ENCODE measurements around the gene FARP1.

Gene FARP1

GRCh38 chr13:98175043-98175442 is 32.1 kb downstream of the FARP1 start:
- no peak for DNase-seq (ENCODE audit: low read depth in 3 of 3)

DNA sequence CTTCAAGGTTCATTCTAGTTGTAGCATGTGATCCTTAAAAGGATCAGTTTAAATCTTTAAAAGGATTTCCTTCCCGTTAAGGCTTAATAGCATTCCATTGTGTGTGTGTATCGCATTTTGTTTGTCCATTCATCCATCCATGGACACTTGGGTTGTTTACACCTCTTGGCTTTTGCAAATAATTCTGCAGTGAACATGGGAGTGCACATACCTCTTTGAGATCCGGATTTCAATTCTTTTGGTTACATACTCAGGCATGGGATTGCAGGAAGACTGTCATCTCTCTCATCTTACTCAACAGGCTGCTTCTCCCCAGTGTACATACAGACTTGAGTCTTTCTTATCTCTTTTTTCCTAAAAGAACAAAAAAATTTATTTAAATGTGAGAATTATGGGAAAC is 32.9 kb downstream of the FARP1 start:
- no peak for DNase-seq (ENCODE audit: low read depth in 3 of 3)

GRCh38 chr13:98176777-98177608 is 34.1 kb downstream of the FARP1 start, which contains the start of gene RNF113B:
TSS of gene RNF113B (minus strand) at chr13:98177269. CDS start at chr13:98177236, 33 bp downstream.
- DNase-seq (ENCODE audit: low read depth in 3 of 3) = no peak

DNA sequence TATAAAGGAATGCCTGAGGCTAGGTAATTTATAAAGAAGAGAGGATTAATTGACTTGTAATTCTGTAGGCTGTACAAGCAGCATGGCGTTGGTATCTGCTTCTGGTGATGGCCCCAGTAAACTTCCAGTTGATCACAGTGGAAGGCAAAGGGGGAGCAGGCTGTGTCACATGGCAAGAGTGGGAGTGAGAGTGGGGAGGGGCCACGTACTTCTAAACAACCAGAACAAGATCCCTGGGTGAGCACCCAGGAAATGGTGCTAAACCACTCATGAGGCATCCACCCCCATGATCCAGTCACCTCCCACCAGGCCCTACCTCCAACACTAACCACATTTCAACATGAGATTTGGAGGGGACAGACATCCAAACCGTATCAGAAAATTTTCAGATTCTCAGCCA is 37.2 kb downstream of the FARP1 start:
- DNase-seq (ENCODE audit: low read depth in 3 of 3) = no peak

DNA sequence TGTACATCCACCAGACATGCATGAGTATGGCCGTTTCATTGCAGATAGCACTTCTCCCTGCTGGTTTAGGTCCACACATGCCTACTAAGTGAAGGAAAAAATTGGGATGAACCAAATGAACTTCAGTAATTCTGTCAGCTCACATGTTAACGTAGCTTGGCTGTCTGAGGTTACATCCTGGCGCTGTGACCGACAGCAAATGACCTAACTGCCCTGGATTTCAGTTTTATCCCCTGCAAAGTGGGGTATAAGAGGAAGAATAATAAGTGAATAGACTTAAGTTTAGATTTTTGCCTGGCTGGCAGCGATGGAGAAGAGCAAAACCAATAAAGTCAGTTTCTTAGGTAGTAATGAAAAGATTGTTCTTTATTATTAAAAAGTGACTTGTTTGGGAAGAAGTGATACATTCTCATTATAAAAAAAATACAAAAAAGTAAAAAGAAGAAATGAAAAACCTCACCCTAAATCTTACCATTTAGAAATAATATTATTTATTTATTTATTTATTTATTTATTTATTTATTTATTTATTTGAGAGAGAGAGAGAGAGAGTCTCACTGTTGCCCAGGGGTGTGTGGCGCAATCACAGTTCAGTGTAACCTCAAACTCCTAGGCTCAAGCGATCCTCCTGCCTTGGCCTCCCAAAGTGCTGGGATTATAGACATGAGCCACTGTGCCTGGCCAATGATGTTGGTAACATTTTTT is 38.4 kb downstream of the FARP1 start:
- no peak for DNase-seq (ENCODE audit: low read depth in 3 of 3)

GRCh38 chr13:98182153-98182552 is 39.3 kb downstream of the FARP1 start:
- DNase-seq (ENCODE audit: low read depth in 3 of 3) = no peak

- DNase-seq (ENCODE audit: low read depth in 3 of 3) = no peak
These were observed 39.7 kb downstream of the FARP1 start for GRCh38 chr13:98182589-98182988.

GRCh38 chr13:98184792-98185191 is 41.9 kb downstream of the FARP1 start:
- no peak for DNase-seq (ENCODE audit: low read depth in 3 of 3)

GRCh38 chr13:98187155-98187964 is 44.5 kb downstream of the FARP1 start:
- no peak for DNase-seq (ENCODE audit: low read depth in 3 of 3)

DNA sequence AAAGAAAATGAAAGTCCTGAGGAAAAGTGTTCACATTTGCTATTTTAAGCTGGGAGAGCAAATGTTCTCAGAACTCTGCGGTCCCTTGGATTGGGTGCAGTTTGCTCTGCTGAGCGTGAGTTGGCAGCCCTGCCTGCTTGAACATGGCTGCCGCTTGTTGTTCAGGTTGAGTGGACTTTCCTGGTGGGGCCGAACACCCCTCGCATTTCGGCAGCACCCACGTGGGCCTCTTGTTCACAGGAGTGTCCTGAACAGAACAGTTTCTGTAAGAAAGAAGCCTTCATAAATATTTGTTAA is 45.0 kb downstream of the FARP1 start:
- no peak for DNase-seq (ENCODE audit: low read depth in 3 of 3)

GRCh38 chr13:98188544-98189166 is 45.8 kb downstream of the FARP1 start:
- no peak for DNase-seq (ENCODE audit: low read depth in 3 of 3)

DNA sequence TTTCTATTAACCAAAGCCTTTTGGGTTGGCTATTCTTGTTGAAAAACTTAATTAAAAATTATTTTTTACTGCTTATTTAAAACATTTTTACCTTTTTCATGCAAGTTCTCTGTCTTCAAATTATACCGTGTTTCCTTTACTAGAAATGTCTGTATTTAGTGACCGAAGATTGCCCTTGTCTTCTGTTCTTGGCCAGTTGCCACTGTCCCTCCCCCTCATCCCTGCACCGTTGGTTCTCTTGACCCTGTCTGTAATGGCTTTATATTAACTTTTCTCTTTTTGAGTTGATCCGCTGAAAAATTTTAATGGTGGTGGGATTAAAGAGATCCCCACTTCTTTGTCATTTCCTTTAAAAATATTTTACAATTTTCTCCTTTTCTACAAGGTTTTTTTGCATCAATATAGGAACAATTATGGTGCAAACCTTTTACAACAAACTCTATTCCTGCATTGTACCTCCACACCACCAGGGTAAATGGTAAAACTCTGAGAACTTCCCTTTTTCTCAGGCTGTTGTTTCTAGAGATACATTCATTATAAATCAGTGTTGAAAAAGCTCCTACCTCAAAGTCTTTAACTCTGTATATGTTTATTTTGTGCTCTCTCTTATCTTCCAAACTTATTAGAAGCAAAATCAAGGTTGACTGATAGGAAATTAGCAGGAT is 47.1 kb downstream of the FARP1 start:
- no peak for DNase-seq (ENCODE audit: low read depth in 3 of 3)

DNA sequence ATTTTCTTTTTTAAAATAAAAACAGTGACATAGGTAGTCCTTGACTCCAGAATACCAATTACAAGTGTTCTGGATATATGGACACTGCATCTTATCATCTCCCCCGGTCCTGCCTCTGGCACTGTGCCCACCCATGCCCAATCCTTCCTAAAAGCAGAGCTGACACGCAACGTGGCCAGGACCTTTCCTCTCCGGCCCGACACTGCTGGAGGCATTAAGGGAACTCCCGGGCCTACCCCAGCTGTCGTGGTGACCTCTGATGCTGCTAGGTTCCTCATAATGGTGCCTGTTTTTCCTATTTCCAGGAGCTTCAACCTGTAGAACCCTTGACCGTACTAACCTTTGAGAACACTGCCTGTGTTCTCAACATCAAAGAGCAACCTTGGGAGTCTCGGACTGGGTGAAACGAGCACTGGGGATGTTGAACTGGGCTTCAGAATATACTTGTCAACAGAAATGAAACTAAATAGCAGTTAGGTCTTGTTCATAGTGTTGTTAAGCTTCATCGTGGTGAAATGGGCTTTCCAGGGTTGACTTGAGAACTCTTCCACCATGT is 48.1 kb downstream of the FARP1 start:
- DNase-seq (ENCODE audit: low read depth in 3 of 3) = no peak

DNA sequence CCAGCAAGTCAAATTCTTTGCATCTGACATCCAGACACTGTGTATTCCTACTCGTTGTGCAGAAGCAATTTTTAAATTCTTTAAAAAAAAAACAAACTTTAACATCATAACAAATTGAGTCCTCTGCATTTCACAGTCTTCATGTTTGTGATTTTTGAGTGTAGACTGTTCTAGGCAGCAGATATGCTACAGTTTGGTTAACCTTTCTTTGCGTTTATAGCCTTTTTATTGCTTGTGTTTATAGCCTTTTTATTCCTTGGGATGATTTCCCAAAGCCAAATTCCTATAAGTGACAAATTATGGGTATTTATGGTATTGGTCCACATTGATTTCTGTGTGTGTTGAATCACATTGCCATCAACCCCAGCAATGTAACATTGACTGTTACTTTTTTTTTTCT is 49.1 kb downstream of the FARP1 start:
- no peak for DNase-seq (ENCODE audit: low read depth in 3 of 3)

DNA sequence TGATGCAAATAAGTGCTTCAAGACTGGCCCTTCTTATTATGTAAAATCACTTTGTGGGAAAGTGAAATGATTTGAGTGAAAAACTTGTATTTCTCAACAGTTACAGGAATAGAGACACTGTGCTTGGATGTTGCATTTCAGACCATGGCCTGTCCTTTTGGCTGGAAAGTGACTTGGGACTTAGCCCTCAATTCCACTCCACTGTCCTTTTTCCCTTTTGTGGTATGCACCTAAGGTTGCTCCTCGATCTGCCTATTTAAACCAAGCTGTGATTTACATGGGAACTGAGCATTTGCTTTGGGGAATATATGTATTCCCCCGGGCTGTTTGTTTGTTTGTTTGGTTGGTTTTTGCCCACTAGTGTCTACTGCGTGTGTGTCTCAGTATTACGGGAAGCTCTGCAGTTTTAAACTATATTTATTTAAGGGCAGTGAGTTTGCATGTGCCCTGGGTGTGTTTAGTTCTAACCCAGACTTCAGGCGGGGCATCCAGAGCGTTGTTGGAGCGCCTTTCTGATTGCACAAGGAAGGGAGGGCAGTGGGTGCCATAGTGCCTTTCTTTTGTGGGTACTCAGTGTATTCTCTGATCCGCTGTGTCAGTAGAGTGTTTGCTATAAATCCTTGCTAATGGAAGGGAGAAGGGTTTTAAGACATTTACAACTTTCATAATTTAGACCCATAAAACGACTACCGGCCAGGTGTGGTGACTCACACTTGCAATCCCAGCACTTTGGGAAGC is 52.3 kb downstream of the FARP1 start:
- no peak for DNase-seq (ENCODE audit: low read depth in 3 of 3)

GRCh38 chr13:98198683-98199082 is 55.8 kb downstream of the FARP1 start:
- DNase-seq (ENCODE audit: low read depth in 3 of 3) = no peak

DNA sequence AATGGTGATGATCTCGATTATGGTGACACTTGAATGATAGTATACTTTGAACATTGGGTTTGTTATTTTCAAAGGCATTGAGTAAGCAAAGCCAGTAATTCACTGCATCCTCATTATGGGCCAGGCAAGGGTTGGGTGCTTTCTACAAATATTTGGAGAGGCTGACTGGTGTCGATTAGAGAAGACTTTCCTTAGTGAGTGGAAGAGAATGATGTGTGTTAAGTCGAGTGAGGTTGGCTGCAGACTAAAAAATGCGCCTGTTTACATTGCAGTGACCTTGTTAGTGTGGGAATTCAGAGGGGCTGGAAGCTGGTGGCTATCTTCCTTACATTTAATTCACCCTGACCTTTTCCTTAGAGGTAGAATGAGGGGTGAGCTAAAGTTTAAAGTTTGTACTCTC is 56.6 kb downstream of the FARP1 start:
- DNase-seq (ENCODE audit: low read depth in 3 of 3) = no peak

DNA sequence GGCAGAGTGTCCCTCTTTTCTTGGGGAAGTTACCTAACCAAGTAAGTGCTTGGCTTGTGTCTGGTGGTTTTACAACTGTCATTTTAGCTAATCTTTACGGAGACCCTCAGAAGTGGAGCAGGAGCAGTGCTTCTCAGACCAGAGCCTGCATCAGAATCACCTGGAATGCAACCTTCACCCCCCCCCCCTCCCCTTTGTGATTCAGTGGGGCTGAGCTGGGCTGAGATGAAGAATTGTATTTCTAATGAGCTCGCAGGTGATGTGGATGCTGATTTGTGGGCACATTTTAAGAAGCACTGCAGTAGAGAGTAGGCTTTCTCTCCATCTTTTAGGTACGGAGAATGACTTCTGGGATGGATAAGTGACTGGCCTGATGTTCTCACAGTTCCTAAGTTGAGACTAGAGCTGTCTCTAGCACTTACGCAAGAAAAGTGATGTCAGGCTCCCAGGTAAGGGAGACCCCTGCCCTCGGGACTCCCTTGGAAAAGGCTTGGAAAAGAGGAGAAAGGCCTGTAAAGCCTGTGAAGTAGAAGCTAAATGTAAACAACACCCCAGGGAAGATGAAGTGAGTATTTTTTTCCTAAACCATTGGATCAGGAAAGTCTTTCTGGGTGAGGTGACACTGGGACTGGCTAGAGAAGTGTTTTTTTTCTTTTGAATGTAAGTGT is 57.5 kb downstream of the FARP1 start:
- no peak for DNase-seq (ENCODE audit: low read depth in 3 of 3)

DNA sequence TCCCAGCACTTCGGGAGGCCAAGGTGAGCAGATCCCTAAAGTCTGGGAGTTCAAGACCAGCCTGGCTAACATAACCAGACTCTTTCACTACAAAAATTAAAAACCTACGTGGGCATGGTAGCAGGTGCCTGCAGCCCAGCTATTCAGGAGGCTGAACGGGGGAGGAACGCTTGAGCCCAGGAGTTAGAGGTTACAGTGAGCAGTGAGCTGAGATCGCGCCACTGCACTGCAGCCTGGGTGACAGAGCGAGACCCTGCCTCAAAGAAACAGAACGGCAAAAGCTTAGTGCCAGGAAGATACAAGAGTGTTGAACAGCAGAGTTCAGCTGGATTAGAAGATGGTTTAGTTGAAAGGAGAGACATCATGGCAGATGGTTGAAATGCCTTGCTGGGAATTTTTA is 58.3 kb downstream of the FARP1 start:
- DNase-seq (ENCODE audit: low read depth in 3 of 3) = no peak

DNA sequence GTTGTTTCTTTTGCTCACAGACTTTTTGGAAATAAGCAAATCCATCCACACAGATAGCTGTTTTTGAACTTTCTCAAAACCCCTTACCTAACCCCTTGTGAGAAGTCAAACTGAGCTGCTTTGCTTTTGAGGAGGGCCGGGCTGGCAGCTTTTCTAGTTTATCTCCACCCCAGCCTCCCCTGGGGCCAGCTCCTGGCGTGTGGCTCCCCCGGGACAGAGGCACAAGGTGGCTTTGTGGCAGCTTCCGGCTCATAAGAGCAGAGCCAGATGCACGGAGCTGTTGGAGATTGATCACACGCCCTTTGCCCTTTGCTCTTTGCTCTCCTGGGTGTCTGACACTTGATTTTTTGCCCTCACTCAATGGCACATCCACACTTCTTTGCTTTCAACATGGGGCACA is 59.1 kb downstream of the FARP1 start:
- DNase-seq (ENCODE audit: low read depth in 3 of 3) = no peak
